ENCODE measurements around the gene PANK1.

PANK1 gene

GRCh38 chr10:89615112-89615511, 29.9 kb downstream of the PANK1 start:
- DNase-seq: no peak

GRCh38 chr10:89613582-89613981, 31.5 kb downstream of the PANK1 start:
- no peak for DNase-seq

- DNase-seq: no peak
These were observed 33.8 kb downstream of the PANK1 start for GRCh38 chr10:89611282-89611681.

GRCh38 chr10:89609833-89610346, 35.2 kb downstream of the PANK1 start:
- no peak for DNase-seq

- DNase-seq: no peak
These were observed 40.8 kb downstream of the PANK1 start for GRCh38 chr10:89604200-89604599.

GRCh38 chr10:89602919-89603318, 42.1 kb downstream of the PANK1 start:
- no peak for DNase-seq

- DNase-seq: no peak
These were observed 43.2 kb downstream of the PANK1 start for GRCh38 chr10:89601728-89602361.

GRCh38 chr10:89600041-89600440, 45.0 kb downstream of the PANK1 start:
- DNase-seq: no peak

- DNase-seq: no peak
These were observed 52.0 kb downstream of the PANK1 start for GRCh38 chr10:89593043-89593442.

GRCh38 chr10:89592539-89592938, 52.5 kb downstream of the PANK1 start:
- DNase-seq: no peak

GRCh38 chr10:89591796-89592271, 53.2 kb downstream of the PANK1 start:
- DNase-seq: no peak

- no peak for DNase-seq
These were observed 53.8 kb downstream of the PANK1 start for GRCh38 chr10:89591111-89591795.

GRCh38 chr10:89590326-89590725, 54.7 kb downstream of the PANK1 start:
- DNase-seq: no peak

- no peak for DNase-seq
These were observed 55.8 kb downstream of the PANK1 start for GRCh38 chr10:89589101-89589720.

GRCh38 chr10:89588671-89589070, 56.4 kb downstream of the PANK1 start:
- no peak for DNase-seq

- no peak for DNase-seq
These were observed 63.0 kb downstream of the PANK1 start for GRCh38 chr10:89582022-89582421.

- no peak for DNase-seq
These were observed 64.8 kb downstream of the PANK1 start for GRCh38 chr10:89580243-89580642.

- DNase-seq: no peak
These were observed 68.3 kb downstream of the PANK1 start for GRCh38 chr10:89576696-89577095.

- DNase-seq: no peak
These were observed 69.0 kb downstream of the PANK1 start for GRCh38 chr10:89576022-89576421.

GRCh38 chr10:89575031-89575430, 70.0 kb downstream of the PANK1 start:
- no peak for DNase-seq

- no peak for DNase-seq
These were observed 70.7 kb downstream of the PANK1 start for GRCh38 chr10:89574368-89574767.

- DNase-seq: no peak
These were observed 77.3 kb downstream of the PANK1 start for GRCh38 chr10:89567576-89568245.

- DNase-seq: no peak
These were observed 78.0 kb downstream of the PANK1 start for GRCh38 chr10:89566992-89567391.

Measured in NCI-H526 treated with DMSO at 0.1 percent for 48 hours (cell line).